ENCODE data around the gene VOPP1.

VOPP1 gene

DNA sequence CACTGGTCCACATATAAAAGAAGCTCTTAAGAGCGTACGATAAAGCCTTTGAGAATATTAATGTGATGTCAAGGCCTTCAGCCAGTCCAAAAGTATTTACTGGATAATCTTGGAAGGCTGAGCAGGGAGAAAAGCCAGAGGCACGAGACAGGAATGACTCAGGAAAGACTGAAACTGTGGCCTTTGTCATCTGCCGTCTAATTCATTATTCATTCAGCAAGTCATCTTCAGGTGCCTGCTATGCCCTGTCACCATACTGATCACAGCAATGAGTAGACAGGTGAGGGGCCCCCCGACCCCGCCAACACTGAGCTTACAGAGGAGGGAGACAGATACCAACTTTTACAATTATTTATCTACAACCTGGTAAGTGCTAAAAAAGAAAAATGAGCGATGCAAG is 78.9 kb downstream of the VOPP1 start:
- Histone ChIP-seq H3K27ac (ENCODE audit: insufficient read depth, low read depth, low read length, poor library complexity, severe bottlenecking) (no peak overlapping the region), H3K36me3 (ENCODE audit: control insufficient read depth, insufficient read depth, low read length) (no peaks in the 10 kb centered on the region), H3K4me1 (ENCODE audit: control insufficient read depth, insufficient read depth, low read length) (no peaks in the 10 kb centered on the region), H3K9me3 (ENCODE audit: control insufficient read depth, low read length) (no peaks in the 10 kb centered on the region), H3K27me3 (ENCODE audit: control insufficient read depth, insufficient read depth, low read length, poor library complexity, severe bottlenecking) (no peaks in the 10 kb centered on the region), H3K4me3 (ENCODE audit: insufficient read depth, low read depth, low read length) (no peak overlapping the region)
- WGBS, 2 experiments, result 88 to 98% methylated on average over 6 of the region's 7 CpGs

DNA sequence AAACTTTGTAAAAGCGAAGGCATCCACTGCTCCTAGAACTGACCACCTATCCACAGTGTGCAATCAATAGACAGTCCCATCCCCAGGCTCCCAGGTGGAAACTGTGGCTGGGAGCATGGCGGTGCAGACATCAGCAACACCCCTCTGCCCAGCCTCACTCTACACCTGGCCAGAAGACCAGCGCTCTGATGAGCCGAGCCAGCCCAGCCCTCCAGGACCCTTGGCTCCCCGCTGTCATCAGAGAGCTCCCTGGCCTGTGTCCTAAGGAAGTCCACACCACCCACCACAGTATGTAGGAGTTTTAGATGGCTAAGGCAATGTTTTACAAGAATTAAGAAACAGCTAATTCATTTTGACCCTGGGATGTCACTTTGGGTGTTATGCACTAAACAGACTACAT is 81.0 kb downstream of the VOPP1 start:
- no peak overlapping the region for H3K27ac ChIP-seq (ENCODE audit: insufficient read depth, low read depth, low read length, poor library complexity, severe bottlenecking)
- no peaks in the 10 kb centered on the region for H3K36me3 ChIP-seq (ENCODE audit: control insufficient read depth, insufficient read depth, low read length)
- no peak overlapping the region for H3K4me3 ChIP-seq (ENCODE audit: insufficient read depth, low read depth, low read length)
- WGBS, 2 experiments, result 96 to 97% methylated on average over 4 to 5 of the region's 5 CpGs
- no peaks in the 10 kb centered on the region for H3K9me3 ChIP-seq (ENCODE audit: control insufficient read depth, low read length)
- no peaks in the 10 kb centered on the region for H3K4me1 ChIP-seq (ENCODE audit: control insufficient read depth, insufficient read depth, low read length)
- no peaks in the 10 kb centered on the region for H3K27me3 ChIP-seq (ENCODE audit: control insufficient read depth, insufficient read depth, low read length, poor library complexity, severe bottlenecking)

DNA sequence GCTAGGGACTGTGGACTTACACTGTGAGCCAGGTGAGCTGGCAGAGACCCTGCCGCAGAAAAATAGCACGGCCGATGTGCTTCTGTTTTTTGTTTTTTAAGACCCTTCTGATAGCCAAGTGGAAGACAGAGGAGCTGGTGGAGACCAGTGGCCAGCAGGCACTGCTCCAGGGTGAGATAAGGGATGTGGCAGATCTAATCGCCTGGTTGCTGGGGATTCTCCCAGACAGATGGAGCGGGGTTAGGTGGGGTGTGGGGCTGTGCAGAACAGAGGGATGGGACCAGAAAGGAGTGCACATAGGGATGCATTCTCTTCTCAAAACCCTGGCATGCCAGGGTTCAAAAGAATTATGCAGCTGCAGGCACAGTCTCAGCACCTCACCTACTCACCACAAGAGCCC is 82.2 kb downstream of the VOPP1 start:
- H3K36me3 ChIP-seq (ENCODE audit: control insufficient read depth, insufficient read depth, low read length), result no peaks in the 10 kb centered on the region
- no peaks in the 10 kb centered on the region for H3K9me3 ChIP-seq (ENCODE audit: control insufficient read depth, low read length)
- no peaks in the 10 kb centered on the region for H3K4me1 ChIP-seq (ENCODE audit: control insufficient read depth, insufficient read depth, low read length)
- H3K4me3 ChIP-seq (ENCODE audit: insufficient read depth, low read depth, low read length), result no peak overlapping the region
- WGBS, 2 experiments, result 97% methylated on average over 5 of the region's 5 CpGs
- H3K27ac ChIP-seq (ENCODE audit: insufficient read depth, low read depth, low read length, poor library complexity, severe bottlenecking), result no peak overlapping the region
- no peaks in the 10 kb centered on the region for H3K27me3 ChIP-seq (ENCODE audit: control insufficient read depth, insufficient read depth, low read length, poor library complexity, severe bottlenecking)

DNA sequence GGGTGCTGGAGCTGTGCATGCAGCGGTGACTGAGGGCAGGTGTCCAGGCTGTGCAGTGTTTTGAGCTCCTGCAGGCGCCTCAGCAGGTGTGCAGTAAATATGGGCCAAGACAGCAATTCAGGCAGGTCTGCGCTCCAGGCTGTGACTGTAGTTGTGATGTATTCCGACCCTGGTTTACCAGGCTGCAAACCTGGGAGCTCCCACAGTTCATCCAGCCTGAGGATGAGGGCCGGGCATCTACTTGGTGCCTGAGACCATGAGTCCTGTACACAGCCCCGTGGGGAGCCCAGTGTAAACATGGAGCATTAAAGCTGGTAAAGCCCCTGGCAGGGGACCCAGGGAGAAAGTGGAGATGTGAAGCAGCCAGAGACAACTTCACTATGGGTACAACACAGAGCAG is 82.8 kb downstream of the VOPP1 start:
- no peaks in the 10 kb centered on the region for H3K4me1 ChIP-seq (ENCODE audit: control insufficient read depth, insufficient read depth, low read length)
- no peak overlapping the region for H3K27ac ChIP-seq (ENCODE audit: insufficient read depth, low read depth, low read length, poor library complexity, severe bottlenecking)
- H3K27me3 ChIP-seq (ENCODE audit: control insufficient read depth, insufficient read depth, low read length, poor library complexity, severe bottlenecking), result no peaks in the 10 kb centered on the region
- no peaks in the 10 kb centered on the region for H3K9me3 ChIP-seq (ENCODE audit: control insufficient read depth, low read length)
- WGBS, 2 experiments, result 93% methylated on average over 6 of the region's 6 CpGs
- no peak overlapping the region for H3K4me3 ChIP-seq (ENCODE audit: insufficient read depth, low read depth, low read length)
- H3K36me3 ChIP-seq (ENCODE audit: control insufficient read depth, insufficient read depth, low read length), result no peaks in the 10 kb centered on the region

DNA sequence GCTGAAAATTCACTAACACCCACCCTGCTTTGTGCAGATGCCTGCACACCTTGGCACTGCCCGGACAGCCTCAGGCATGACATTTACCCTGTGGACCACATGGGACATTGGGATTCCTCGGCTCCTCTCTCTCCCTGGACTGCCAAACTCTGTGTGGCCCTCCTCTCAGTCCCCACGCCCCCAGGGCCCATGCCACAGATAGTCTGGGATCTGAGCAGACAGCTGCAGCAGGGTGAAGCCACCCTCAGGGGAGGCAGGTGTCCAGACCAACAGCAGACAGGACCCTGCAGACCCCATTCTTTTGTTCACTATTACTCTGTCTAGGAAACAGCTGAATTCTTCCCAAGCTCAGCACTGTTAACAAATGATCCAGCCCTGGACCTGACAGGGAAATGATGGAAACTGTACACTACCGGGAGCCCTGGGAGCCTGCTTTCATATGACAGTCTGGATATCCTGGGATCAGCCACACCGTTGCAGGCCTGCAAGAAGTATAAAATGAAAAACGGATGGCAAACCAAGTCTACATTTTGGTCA is 83.4 kb downstream of the VOPP1 start:
- H3K4me3 ChIP-seq (ENCODE audit: insufficient read depth, low read depth, low read length), result no peak overlapping the region
- H3K9me3 ChIP-seq (ENCODE audit: control insufficient read depth, low read length), result no peaks in the 10 kb centered on the region
- WGBS, 2 experiments, result 90 to 92% methylated on average over 6 of the region's 6 CpGs
- H3K36me3 ChIP-seq (ENCODE audit: control insufficient read depth, insufficient read depth, low read length), result no peaks in the 10 kb centered on the region
- no peaks in the 10 kb centered on the region for H3K4me1 ChIP-seq (ENCODE audit: control insufficient read depth, insufficient read depth, low read length)
- no peak overlapping the region for H3K27ac ChIP-seq (ENCODE audit: insufficient read depth, low read depth, low read length, poor library complexity, severe bottlenecking)
- no peaks in the 10 kb centered on the region for H3K27me3 ChIP-seq (ENCODE audit: control insufficient read depth, insufficient read depth, low read length, poor library complexity, severe bottlenecking)

DNA sequence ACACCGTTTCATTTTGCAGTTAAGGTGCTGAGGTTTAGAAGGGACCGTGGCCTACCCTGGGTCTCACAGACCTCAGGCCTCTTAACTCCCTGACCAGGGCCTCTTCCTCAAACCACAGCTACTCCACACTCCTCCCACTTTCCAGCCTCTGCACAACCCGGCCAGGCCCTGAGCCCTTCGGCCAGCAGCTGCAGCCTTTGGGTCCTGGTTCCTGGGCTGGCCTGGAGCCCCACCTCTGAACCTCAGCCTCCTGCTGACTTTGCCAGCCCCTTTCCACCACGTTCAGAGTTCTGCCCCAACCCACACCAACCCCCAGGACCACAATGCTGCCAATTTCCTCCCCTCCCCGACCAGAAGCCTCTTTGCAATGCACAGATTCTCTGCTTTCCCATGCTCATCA is 84.1 kb downstream of the VOPP1 start:
- H3K27me3 ChIP-seq (ENCODE audit: control insufficient read depth, insufficient read depth, low read length, poor library complexity, severe bottlenecking), result no peaks in the 10 kb centered on the region
- no peak overlapping the region for H3K27ac ChIP-seq (ENCODE audit: insufficient read depth, low read depth, low read length, poor library complexity, severe bottlenecking)
- no peaks in the 10 kb centered on the region for H3K9me3 ChIP-seq (ENCODE audit: control insufficient read depth, low read length)
- H3K4me1 ChIP-seq (ENCODE audit: control insufficient read depth, insufficient read depth, low read length), result no peaks in the 10 kb centered on the region
- H3K4me3 ChIP-seq (ENCODE audit: insufficient read depth, low read depth, low read length), result no peak overlapping the region
- no peaks in the 10 kb centered on the region for H3K36me3 ChIP-seq (ENCODE audit: control insufficient read depth, insufficient read depth, low read length)
- WGBS, 2 experiments, result 76 to 79% methylated on average over 6 of the region's 6 CpGs

DNA sequence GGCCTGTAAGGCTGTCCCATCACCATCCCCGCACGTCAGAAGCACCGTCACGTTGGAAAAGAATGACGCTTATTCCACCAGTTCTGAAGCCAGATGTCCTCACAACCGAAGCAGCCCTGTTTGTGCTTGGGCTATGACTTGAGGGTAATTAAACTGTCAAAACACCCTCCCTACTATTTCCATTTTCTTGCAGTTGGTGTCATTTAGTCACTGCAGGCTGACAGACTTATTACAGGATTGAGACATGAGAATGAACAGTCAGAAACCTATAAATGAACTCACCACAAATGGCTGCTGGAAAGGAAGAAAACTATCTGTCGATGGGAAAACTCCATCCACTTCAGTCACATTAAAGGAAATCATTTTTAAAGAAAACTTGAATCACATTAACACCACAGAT is 85.3 kb downstream of the VOPP1 start:
- H3K9me3 ChIP-seq (ENCODE audit: control insufficient read depth, low read length), result no peaks in the 10 kb centered on the region
- no peaks in the 10 kb centered on the region for H3K27me3 ChIP-seq (ENCODE audit: control insufficient read depth, insufficient read depth, low read length, poor library complexity, severe bottlenecking)
- WGBS, 2 experiments, result 95 to 98% methylated on average over 7 of the region's 7 CpGs
- no peaks in the 10 kb centered on the region for H3K36me3 ChIP-seq (ENCODE audit: control insufficient read depth, insufficient read depth, low read length)
- H3K27ac ChIP-seq (ENCODE audit: insufficient read depth, low read depth, low read length, poor library complexity, severe bottlenecking), result no peak overlapping the region
- no peaks in the 10 kb centered on the region for H3K4me1 ChIP-seq (ENCODE audit: control insufficient read depth, insufficient read depth, low read length)
- no peak overlapping the region for H3K4me3 ChIP-seq (ENCODE audit: insufficient read depth, low read depth, low read length)

DNA sequence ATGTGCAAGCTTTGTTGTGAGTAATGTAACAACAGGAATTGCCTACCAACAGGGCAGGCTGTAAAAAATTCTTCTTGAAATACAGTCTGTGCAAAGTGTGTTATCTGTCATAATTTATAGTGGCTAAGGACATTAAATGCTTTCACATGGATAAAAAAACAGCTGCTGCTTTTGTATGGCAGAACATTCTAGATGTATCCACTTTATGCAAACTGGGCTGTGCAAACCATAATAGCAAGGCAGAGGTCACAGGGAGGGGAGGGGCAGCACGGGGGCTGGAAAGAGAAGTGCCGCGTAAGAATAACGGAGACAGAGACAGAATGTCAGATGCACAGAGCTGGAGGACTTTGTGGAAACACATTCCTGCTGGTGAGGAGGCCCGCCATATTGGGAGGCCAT is 86.1 kb downstream of the VOPP1 start:
- peaks cover 2% of the 10 kb centered on the region for H3K4me1 ChIP-seq (ENCODE audit: control insufficient read depth, insufficient read depth, low read length)
- no peak overlapping the region for H3K27ac ChIP-seq (ENCODE audit: insufficient read depth, low read depth, low read length, poor library complexity, severe bottlenecking)
- no peak overlapping the region for H3K4me3 ChIP-seq (ENCODE audit: insufficient read depth, low read depth, low read length)
- WGBS, 2 experiments, result 84 to 85% methylated on average over 5 of the region's 5 CpGs
- no peaks in the 10 kb centered on the region for H3K9me3 ChIP-seq (ENCODE audit: control insufficient read depth, low read length)
- no peaks in the 10 kb centered on the region for H3K27me3 ChIP-seq (ENCODE audit: control insufficient read depth, insufficient read depth, low read length, poor library complexity, severe bottlenecking)
- H3K36me3 ChIP-seq (ENCODE audit: control insufficient read depth, insufficient read depth, low read length), result no peaks in the 10 kb centered on the region

DNA sequence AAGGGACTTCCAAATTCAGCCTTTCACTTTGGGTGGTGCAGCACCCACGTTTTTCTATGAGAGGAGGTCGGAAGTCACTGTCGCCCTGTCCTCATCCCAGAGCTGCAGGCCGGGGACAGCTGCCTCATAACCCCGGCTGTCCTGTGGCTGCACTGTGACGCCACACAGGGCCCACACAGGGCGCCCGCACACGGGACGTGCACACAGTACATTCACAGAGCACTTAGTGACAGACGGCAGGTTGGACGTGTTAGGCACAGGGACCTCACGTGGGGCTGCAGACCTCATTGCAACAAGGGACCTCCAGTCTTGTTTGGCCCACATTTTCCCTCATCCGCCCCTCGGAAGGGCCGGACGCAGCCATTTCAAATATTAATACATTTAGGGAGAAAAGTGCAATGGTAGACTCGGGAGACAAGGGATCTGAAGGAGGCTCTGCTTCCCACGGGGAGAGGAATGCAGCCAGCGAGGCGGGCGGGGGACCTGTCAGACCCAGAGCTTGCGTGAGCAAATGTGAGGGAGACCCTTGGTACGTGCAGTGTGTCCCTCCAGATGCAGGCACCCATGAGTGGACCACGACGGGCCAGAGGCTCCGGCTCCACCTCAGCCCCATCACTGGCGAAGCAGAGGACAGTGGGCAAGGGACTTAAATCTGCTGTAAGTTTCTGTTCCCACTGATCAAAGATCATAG is 86.7 kb downstream of the VOPP1 start:
- Histone ChIP-seq H3K4me3 (ENCODE audit: insufficient read depth, low read depth, low read length) (no peak overlapping the region), H3K4me1 (ENCODE audit: control insufficient read depth, insufficient read depth, low read length) (peaks cover 4% of the 10 kb centered on the region), H3K9me3 (ENCODE audit: control insufficient read depth, low read length) (no peaks in the 10 kb centered on the region), H3K36me3 (ENCODE audit: control insufficient read depth, insufficient read depth, low read length) (no peaks in the 10 kb centered on the region), H3K27me3 (ENCODE audit: control insufficient read depth, insufficient read depth, low read length, poor library complexity, severe bottlenecking) (no peaks in the 10 kb centered on the region), H3K27ac (ENCODE audit: insufficient read depth, low read depth, low read length, poor library complexity, severe bottlenecking) (no peak overlapping the region)
- 91 to 93% methylated on average over 28 of the region's 28 CpGs for WGBS, 2 experiments

DNA sequence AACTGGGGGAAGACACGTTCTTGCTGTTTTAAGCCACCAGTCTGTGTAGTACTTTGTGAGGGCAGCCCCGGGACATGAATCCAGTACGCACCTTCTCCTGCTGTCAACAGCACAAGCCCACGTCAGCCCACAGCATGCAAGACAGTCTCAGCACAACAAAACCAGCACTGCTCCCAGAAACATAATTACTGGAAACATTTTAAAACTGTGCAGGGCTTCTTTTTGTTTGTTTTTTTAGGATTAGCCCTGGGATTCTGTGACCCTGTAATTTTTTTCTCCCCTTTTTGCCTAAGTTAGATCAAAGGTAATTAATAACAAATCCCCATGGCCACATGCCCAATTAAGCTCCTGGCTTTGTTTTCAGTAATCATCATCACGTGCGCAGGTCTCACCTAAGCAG is 87.5 kb downstream of the VOPP1 start:
- peaks cover 4% of the 10 kb centered on the region for H3K4me1 ChIP-seq (ENCODE audit: control insufficient read depth, insufficient read depth, low read length)
- no peaks in the 10 kb centered on the region for H3K36me3 ChIP-seq (ENCODE audit: control insufficient read depth, insufficient read depth, low read length)
- H3K27me3 ChIP-seq (ENCODE audit: control insufficient read depth, insufficient read depth, low read length, poor library complexity, severe bottlenecking), result no peaks in the 10 kb centered on the region
- no peaks in the 10 kb centered on the region for H3K9me3 ChIP-seq (ENCODE audit: control insufficient read depth, low read length)
- 85 to 87% methylated on average over 6 of the region's 6 CpGs for WGBS, 2 experiments
- no peak overlapping the region for H3K4me3 ChIP-seq (ENCODE audit: insufficient read depth, low read depth, low read length)
- no peak overlapping the region for H3K27ac ChIP-seq (ENCODE audit: insufficient read depth, low read depth, low read length, poor library complexity, severe bottlenecking)

Measured in ectodermal cell (in vitro differentiated cells).